Loucy (cell line): ENCODE data around the gene ANGPTL2.

Experiments used
- EZH2phosphoT487 ChIP-seq: fragments of 200-600 bp; IDR thresholded peaks from 2 replicates; pipeline ENCODE4 v1.6.1; 2018; ENCODE audit warnings: antibody characterized with exemption, mild to moderate bottlenecking, moderate library complexity, borderline replicate concordance
- TF ChIP-seq, protein P1 (sequence below): fragments of 200-600 bp; sonication (generic); conservative IDR thresholded peaks from 2 replicates; pipeline ENCODE4 v1.5.1; 2014; ENCODE audit warnings: mild to moderate bottlenecking, antibody characterized with exemption, low read length

DNA sequence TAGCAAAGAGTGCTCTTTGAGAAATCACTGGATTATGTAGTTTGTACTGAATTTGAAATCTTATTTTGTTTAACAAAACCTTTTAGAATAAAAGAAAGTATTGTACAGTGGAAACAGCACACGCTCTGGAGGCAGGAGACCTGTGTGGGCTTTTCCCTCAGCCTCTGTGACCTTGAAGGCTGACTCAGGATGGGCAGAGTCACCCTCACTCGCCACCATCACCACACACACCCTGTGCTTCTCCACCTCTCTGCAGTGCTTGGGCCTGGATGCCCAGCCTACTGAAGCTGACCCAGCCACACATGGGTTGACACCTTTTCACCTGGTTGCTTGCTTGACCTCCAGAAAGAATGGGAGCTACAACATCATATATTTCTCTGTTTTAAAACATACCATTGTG, 19.6 kb downstream of the ANGPTL2 start:
- TF ChIP-seq, protein P1, sequence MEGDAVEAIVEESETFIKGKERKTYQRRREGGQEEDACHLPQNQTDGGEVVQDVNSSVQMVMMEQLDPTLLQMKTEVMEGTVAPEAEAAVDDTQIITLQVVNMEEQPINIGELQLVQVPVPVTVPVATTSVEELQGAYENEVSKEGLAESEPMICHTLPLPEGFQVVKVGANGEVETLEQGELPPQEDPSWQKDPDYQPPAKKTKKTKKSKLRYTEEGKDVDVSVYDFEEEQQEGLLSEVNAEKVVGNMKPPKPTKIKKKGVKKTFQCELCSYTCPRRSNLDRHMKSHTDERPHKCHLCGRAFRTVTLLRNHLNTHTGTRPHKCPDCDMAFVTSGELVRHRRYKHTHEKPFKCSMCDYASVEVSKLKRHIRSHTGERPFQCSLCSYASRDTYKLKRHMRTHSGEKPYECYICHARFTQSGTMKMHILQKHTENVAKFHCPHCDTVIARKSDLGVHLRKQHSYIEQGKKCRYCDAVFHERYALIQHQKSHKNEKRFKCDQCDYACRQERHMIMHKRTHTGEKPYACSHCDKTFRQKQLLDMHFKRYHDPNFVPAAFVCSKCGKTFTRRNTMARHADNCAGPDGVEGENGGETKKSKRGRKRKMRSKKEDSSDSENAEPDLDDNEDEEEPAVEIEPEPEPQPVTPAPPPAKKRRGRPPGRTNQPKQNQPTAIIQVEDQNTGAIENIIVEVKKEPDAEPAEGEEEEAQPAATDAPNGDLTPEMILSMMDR: no peak
- TF ChIP-seq EZH2phosphoT487: no peak
